Measurements from ENCODE around the gene DGKB.

GRCh38 chr7:14739168-14739840 lies 163.2 kb downstream of the DGKB start:
- TF ChIP-seq EZH2phosphoT487 (IDR thresholded peaks at IDR 0.05; ENCODE audit: low read depth, severe bottlenecking, unreplicated experiment) (no peak), CTCF (IDR thresholded peaks at IDR 0.05; ENCODE audit: poor library complexity) (no peak), EZH2 (IDR thresholded peaks at IDR 0.05; ENCODE audit: borderline replicate concordance) (no peak)
